HS-27A (cell line): ENCODE measurements around the gene AGMAT.

Experiments used
- DNase-seq: peaks from one replicate; pipeline ENCODE4 v3.0.0-alpha.2; 2012; ENCODE audit warnings: low read depth, missing footprints

The AGMAT gene, protein sequence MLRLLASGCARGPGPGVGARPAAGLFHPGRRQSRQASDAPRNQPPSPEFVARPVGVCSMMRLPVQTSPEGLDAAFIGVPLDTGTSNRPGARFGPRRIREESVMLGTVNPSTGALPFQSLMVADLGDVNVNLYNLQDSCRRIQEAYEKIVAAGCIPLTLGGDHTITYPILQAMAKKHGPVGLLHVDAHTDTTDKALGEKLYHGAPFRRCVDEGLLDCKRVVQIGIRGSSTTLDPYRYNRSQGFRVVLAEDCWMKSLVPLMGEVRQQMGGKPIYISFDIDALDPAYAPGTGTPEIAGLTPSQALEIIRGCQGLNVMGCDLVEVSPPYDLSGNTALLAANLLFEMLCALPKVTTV

DNA sequence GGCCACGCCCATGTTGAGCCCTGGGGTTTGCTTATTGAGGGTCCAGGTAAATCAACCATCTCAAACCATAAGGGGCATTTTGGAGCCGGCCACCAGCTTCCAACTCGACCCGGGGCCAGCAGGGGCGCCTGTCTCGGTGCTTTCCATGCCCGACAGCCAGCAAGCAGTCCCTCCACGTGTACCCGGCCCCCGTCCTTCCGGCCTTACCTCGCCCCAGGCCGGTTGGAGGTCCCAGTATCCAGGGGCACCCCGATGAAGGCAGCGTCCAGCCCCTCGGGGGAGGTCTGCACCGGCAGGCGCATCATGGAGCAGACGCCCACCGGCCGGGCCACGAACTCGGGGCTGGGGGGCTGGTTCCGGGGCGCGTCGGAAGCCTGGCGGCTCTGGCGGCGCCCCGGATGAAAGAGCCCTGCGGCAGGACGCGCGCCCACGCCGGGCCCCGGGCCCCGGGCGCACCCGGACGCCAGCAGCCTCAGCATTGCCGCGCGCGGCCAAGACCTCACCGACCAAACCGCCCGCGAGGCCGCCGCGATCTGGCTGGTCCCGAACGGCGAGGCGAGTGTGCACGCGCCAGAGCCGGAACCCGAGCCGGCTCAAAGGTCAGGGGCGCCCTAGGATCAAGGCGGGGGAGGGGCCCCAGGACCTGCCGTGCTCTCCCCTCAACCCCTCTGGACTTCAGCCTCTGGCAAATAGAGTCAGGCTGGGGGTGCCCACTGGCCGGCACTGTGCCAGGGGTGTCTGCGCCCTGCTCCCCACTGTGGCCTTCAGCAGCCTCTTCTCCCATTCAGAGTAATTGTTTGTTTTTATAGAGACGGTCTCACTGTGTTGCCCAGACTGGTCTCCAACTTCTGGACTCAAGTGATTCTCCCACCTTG, at the start of gene AGMAT:
Gene AGMAT (minus strand): TSS at position 563 of the 875 bp plus-strand sequence. CDS start 84 bp downstream, at position 479.
- no peak for DNase-seq

DNA sequence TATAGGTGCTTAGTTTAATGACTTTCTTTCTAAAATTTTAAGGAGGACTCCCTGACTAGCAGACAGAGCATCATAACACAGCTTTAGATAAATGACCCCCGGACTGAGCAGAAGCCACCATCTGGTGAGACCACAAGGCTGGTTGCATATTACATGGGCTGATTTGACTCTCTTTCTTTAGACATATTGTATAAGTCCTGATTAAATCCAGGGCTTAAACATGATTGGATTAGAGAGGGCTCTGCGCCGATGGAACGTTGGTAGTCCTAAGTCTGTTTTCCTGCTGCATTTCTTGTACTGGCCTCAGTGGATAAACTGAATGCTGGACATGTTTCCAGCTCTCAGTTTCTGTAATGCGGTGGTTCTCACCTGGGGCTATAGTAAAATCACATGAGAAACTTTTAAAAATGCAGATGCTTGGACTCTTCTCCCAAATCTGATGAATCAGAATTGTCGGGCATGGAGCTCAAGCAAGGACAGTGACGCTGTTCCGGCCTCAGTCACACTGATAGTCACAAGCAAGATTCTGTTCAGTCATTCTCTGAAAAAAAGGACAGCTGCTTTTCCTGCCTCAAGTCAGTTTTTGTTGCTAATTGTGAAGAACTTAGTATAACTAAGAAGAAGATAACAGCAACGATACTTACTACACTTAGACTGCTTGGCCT, 49.0 kb upstream of the AGMAT start:
- no peak for DNase-seq

DNA sequence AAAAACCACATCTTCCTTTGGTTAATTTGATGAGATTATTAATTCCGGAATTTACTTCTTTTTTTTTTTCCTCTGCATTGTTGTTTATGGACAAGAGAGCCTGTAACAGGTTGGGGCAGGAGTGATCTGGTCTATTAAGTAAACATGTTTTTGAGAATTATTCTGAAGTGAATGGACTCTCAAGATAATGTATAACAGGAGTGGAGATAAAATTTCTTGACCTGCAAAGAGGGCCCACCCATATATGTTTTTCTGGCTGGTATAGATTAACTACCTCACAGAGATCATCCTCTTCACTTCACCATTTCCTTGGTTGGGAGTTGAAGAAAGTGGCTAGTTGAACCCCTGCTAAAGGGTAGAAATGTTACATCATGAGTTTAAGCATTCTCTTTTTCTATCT, 43.2 kb upstream of the AGMAT start:
- no peak for DNase-seq

- no peak for DNase-seq
These were observed 42.6 kb upstream of the AGMAT start for GRCh38 chr1:15627343-15627988.

DNA sequence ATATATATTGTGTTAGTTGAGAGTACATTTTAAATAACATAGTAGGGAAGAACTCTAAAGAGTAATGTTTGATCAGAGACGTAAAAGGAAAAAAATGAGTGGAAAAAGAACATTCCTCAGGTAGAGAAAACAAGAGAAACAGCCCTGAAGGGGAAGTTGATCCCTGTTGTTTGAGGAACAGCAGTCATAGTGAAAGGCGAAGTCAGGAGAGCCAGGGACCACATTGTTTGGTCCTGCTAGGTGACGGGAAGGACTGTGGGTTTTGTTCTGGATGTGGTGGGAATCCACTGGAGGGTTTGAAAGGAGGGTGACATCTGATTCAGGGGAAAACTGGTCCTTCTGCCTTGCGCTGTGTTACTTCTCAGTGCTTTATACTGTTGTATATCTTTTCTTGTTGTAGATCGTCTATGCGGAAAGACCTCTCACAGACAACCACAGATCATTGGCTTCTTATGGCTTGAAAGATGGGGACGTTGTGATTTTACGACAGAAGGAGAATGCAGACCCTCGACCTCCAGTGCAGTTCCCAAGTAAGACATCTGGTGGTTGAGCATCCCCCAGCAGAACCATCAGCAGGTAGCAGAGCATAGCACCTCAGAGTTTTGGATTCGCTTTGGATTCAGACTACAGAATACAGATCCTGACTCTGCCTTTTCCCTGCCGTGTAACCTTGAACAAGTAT, 41.6 kb upstream of the AGMAT start:
- no peak for DNase-seq

- no peak for DNase-seq
These were observed 40.4 kb upstream of the AGMAT start for GRCh38 chr1:15625056-15625917.

- no peak for DNase-seq
These were observed 39.4 kb upstream of the AGMAT start for GRCh38 chr1:15624133-15624714.

DNA sequence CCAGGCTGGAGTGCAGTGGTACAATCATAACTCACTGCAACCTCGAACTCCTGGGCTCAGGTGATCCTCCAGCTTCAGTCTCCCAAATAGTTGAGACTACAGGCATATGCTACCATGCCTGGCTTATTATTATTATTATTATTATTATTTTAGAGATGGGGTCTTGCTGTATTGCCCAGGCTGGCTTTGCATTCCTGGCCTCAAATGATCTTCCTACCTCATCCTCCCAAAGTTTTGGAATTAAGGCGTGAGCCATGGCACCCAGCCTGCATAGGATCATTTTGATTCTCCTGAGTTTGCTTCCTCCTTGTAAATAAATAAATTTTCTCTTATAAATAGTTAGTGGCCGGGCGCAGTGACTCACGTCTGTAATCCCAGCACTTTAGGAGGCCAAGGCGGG, 38.6 kb upstream of the AGMAT start:
- no peak for DNase-seq

DNA sequence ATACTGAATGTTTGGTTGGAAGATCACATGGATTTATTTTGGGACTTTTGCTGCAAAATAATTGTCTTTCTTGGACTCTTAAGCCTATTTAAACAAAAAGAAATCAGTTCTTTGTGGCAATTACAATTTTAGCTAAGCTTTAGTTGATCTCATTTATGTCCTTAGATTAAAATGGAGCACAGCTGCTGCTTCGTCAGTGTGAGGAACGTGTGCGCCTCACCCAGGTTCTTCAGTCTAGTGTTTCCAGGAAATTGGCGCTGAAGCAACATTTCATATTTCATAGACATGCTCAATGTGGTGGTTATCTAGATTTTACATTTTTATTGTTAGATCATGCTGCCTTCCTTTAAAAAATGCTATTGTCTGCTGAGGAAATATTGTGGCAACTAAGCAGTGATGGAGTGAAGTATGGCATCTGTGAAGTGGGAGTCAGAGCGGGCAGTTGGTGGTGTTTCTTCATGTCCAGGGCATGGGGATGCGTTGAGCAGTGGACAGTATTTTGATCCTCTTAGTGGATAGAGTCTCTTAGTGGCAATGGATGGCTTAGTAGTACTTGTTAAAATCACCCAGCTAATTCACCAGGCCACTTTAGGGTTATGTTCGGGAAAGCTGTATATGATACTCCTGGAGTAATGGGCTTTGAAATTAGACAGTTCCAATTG, 38.0 kb upstream of the AGMAT start:
- DNase-seq: no peak

DNA sequence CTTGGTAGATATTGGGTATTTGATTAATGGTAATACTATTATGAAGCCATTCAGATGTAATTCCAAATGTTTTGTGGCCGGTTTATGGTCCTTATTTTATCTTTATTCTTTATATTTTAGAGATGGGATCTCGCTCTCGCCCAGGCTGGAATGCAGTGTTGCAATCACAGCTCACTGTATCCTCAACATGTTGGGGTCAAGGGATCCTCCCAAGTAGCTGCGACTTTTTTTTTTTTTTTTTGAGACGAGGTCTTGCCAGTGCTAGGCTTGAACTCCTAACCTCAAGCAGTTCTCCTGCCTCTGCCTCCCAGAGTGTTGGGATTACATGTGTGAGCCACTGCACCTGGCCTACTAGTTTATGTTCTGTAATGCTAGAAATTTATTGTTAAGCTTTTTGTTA, 37.1 kb upstream of the AGMAT start:
- no peak for DNase-seq

GRCh38 chr1:15620902-15621682, 36.2 kb upstream of the AGMAT start:
- no peak for DNase-seq

- no peak for DNase-seq
These were observed 35.3 kb upstream of the AGMAT start for GRCh38 chr1:15620155-15620545.

- DNase-seq: no peak
These were observed 34.0 kb upstream of the AGMAT start for GRCh38 chr1:15618655-15619525.

DNA sequence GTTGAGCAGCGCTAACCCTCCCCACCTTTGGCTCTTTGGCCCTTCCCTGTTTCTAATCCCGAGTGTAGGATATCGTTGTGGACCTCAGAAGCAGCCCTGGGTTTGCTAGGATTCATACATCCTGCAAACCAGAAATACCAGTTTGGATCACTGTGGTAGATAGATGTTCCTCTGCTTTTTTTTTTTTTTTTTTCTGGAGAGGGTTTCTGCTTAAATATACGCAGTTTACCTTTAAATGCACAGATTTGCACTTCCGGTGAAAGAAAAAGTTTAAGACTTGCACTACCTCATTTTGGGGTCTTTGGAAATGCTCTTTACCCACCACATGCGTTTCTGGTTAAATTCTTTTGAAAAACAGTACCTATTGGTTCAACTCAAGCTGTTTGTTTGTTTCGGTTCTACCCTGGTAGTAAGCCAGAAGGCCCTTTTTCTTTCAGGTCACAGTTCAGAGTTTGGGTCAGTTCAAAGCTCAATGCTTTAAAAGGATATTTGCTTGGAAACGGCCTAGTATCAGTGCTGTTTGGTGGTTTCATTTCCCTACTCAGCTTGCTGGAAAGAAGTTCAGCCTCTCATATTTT, 33.3 kb upstream of the AGMAT start:
- DNase-seq: no peak

- peak; percentile 90 for DNase-seq
These were observed 32.6 kb upstream of the AGMAT start, which contains the start of gene DDI2 for GRCh38 chr1:15617173-15618076. Gene DDI2, plus strand, starts transcription at chr1:15617458. Its CDS starts 213 bp downstream, at chr1:15617671.
